LNCAP (cell line): Measurements from ENCODE around the gene LTBP1.
A peak's percentile ranks its signal among the peaks of the same experiment; 100 is the strongest.

Experiments used
- TF ChIP-seq, protein P1 (sequence below): fragments of 450-650 bp; IDR thresholded peaks from 2 replicates; pipeline ENCODE4 v1.5.1; 2017; ENCODE audit warnings: mild to moderate bottlenecking

The LTBP1 gene

GRCh38 chr2:33366473-33366872, 419.7 kb downstream of the LTBP1 start:
- TF ChIP-seq, protein P1, sequence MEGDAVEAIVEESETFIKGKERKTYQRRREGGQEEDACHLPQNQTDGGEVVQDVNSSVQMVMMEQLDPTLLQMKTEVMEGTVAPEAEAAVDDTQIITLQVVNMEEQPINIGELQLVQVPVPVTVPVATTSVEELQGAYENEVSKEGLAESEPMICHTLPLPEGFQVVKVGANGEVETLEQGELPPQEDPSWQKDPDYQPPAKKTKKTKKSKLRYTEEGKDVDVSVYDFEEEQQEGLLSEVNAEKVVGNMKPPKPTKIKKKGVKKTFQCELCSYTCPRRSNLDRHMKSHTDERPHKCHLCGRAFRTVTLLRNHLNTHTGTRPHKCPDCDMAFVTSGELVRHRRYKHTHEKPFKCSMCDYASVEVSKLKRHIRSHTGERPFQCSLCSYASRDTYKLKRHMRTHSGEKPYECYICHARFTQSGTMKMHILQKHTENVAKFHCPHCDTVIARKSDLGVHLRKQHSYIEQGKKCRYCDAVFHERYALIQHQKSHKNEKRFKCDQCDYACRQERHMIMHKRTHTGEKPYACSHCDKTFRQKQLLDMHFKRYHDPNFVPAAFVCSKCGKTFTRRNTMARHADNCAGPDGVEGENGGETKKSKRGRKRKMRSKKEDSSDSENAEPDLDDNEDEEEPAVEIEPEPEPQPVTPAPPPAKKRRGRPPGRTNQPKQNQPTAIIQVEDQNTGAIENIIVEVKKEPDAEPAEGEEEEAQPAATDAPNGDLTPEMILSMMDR, result no peak

DNA sequence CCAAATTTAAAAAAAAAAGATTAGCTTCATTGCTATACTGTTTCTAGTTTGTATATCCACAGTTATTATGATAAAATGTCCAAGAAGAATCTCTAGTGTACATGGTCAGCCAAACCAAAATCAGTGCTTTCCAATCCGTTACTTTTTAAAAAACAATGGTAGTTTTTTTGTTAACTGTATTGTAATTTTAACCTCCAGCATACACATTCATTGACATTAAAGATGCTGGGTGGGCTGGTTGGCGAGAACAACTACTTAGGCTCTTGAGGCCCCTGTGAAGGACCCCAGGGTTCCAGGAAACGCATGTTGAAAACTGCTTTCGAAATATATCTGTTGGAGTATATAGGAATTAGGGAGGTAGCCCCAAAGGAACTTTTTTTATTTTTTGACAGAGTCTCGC, 422.4 kb downstream of the LTBP1 start:
- TF ChIP-seq, protein P1, result no peak

GRCh38 chr2:33370636-33371265, 424.0 kb downstream of the LTBP1 start:
- TF ChIP-seq, protein P1, result no peak

DNA sequence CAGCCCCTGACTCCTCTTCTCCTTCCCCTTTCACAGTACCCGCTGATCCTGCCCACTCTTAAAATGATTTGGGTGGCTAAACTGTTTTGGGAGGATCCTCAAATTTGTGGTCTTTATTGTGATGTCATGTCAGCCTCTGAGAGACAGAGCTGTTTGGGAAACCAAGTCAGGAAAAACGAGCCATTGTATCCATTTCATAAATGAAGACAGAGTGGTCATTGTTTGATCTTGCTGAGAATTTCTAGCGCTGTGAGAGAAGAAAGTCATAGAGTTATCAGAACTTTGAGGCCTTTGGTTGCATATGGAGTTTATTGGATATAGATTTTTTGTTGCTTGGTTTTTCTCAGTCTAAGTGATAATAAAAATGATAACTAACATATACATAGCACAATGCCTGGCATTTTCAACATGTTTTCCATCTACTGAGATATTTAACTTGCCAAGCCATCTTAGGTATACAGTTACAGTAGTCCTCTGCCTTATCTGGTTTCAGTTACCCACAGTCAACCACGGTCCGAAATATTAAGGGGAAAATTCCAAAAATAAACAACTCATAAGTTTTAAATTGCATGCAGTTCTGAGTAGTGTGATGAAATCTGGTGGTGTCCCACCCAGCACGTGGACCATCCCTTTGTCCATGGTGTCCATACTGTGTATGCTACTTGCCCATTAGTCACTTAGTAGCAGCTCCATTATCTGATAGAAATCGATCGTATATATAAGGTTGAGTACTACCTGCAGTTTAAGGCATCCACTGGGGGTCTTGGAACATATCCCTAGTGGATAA, 424.7 kb downstream of the LTBP1 start:
- TF ChIP-seq, protein P1, result no peak

- TF ChIP-seq, protein P1, result peak; percentile 78
Observed at GRCh38 chr2:33372940-33373553, 426.3 kb downstream of the LTBP1 start.

DNA sequence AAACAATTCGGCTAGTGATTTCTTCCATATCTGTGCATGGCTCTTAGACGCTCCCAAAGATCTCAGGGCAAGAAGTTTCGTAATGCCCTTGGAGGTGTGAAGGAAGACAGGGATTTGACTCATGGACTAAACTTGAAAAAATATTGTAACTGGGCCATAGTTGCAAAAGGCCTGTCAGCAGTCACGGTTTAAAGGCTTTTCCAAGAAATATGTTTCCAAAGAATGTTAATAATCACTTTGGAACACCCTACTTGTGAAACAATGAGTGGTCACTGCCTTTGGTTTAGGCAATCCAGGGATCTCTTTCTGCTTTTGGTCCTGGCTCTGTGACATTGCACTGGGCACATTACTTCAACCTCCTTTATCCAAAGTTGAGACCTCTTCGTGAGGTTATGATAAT, 427.2 kb downstream of the LTBP1 start:
- TF ChIP-seq, protein P1, result no peak

DNA sequence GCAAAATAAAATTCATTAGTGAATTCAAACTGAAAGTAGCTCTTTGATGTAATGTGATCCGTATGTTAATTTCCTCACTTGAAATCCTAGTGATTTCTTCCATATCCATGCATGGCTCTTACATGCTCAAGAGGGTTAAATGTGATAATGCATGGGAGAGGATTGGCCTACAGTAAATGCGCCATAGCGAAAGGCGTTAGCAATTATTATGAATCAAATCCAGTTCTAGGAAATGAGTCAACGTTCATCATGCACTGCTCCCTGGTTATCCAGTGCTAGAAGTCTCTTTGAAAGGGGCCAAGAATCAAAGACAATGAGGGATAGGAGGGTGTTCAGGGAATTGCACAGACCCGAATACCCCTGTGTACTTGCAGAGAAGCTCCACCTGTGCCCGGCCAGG, 428.3 kb downstream of the LTBP1 start:
- TF ChIP-seq, protein P1, result no peak
